H1 (cell line): Measurements from ENCODE around the gene STX11. TPM values are rescaled to one million over a fixed set of nuclear protein-coding genes. Genes with fewer than 3 reads are reported as not detected.

ENCODE experiments used
- CTCF ChIA-PET: fragments of 300-600 bp; sonication (Branson Sonifier 250); formaldehyde crosslinking; loops from one replicate; lab custom pipeline; 2021; ENCODE audit not compliant: partially characterized antibody; lab: Charles Lee
- POLR2A ChIA-PET: fragments of 300-600 bp; sonication (Branson Sonifier 250); formaldehyde crosslinking; loops from one replicate; lab custom pipeline; 2021; ENCODE audit warnings: inconsistent platforms; ENCODE audit not compliant: partially characterized antibody; lab: Charles Lee
- DNase-seq, 2 experiments: peaks; one replicate each; pipeline versions ENCODE4 v3.0.0 to v3.0.0-alpha.2; 2010 to 2022; ENCODE audit warnings: low spot score in 2 of 2, low read depth in 1 of 2, mixed read lengths in 1 of 2
- FAIRE-seq: peaks from 2 replicates; lab custom pipeline; 2011; peaks lifted over from hg19 to GRCh38; lab: Jason Lieb, UNC
- H2AFZ ChIP-seq: 2 replicates; pipeline ENCODE4 v1.8.1; 2012; ENCODE audit warnings: low read length, inconsistent platforms
- H2AK5ac ChIP-seq: 2 replicates; pipeline ENCODE4 v1.6.1; 2013; ENCODE audit warnings: low read depth, low read length
- H2BK120ac ChIP-seq: replicated peaks from 2 replicates; pipeline ENCODE3; 2013; ENCODE audit warnings: low read depth, low read length, inconsistent platforms
- H2BK12ac ChIP-seq: 2 replicates; pipeline ENCODE4 v1.6.1; 2013; ENCODE audit warnings: low read depth, low read length
- H2BK15ac ChIP-seq: 2 replicates; pipeline ENCODE4 v1.6.1; 2013; ENCODE audit warnings: low read length
- H2BK20ac ChIP-seq: 2 replicates; pipeline ENCODE4 v1.6.1; 2013; ENCODE audit warnings: low read length
- H2BK5ac ChIP-seq: 2 replicates; pipeline ENCODE4 v1.6.1; 2013; ENCODE audit warnings: low read depth, low read length
- H3K14ac ChIP-seq: 2 replicates; pipeline ENCODE4 v1.6.1; 2013; ENCODE audit warnings: inconsistent platforms; ENCODE audit not compliant: insufficient read length
- H3K18ac ChIP-seq: 2 replicates; pipeline ENCODE4 v1.6.1; 2013; ENCODE audit warnings: low read length; ENCODE audit errors: extremely low read depth
- H3K23ac ChIP-seq: 2 replicates; pipeline ENCODE4 v1.6.1; 2013; ENCODE audit warnings: inconsistent platforms; ENCODE audit not compliant: insufficient read length
- H3K23me2 ChIP-seq: 2 replicates; pipeline ENCODE4 v1.6.1; 2013; ENCODE audit warnings: low read depth, low read length
- H3K27ac ChIP-seq: 2 replicates; pipeline ENCODE4 v1.6.1; 2011; ENCODE audit warnings: low read depth, low read length, inconsistent platforms
- H3K27me3 ChIP-seq, 4 experiments: replicated peaks in 1 of 4; 1 replicate in 1 of 4; 2 replicates in 3 of 4; pipeline versions ENCODE4 v1.6.1 to v1.8.1; 2011 to 2013; ENCODE audit warnings: low read length in 3 of 4, mild to moderate bottlenecking in 3 of 4, inconsistent platforms in 2 of 4, mixed read lengths in 2 of 4, moderate library complexity in 1 of 4; ENCODE audit not compliant: control insufficient read depth in 3 of 4, insufficient read depth in 3 of 4; ENCODE audit errors: extremely low read depth in 1 of 4
- H3K36me3 ChIP-seq, 4 experiments: 2 replicates each; pipeline versions ENCODE4 v1.6.1 to v1.8.1; 2011 to 2013; ENCODE audit warnings: mild to moderate bottlenecking in 4 of 4, low read length in 3 of 4, moderate library complexity in 2 of 4, control low read depth in 1 of 4, inconsistent platforms in 1 of 4; ENCODE audit not compliant: insufficient read depth in 4 of 4, control insufficient read depth in 2 of 4
- H3K4ac ChIP-seq: replicated peaks from 2 replicates; pipeline ENCODE3; 2013; ENCODE audit warnings: low read length, low read depth, mixed read lengths, inconsistent platforms; ENCODE audit not compliant: insufficient read length
- H3K4me1 ChIP-seq, 4 experiments: replicated peaks in 1 of 4; 1 replicate in 1 of 4; 2 replicates in 3 of 4; pipeline versions ENCODE4 v1.6.1 to v1.8.1; 2011 to 2013; ENCODE audit warnings: low read length in 3 of 4, inconsistent platforms in 2 of 4, mixed read lengths in 1 of 4; ENCODE audit not compliant: insufficient read depth in 4 of 4, control insufficient read depth in 3 of 4
- H3K4me2 ChIP-seq, 2 experiments: 2 replicates each; pipeline versions ENCODE4 v1.6.1 to v1.8.1; 2011 to 2013; ENCODE audit warnings: low read depth in 2 of 2, low read length in 2 of 2, control low read depth in 1 of 2, inconsistent platforms in 1 of 2, mild to moderate bottlenecking in 1 of 2; ENCODE audit not compliant: insufficient read depth in 1 of 2
- H3K4me3 ChIP-seq, 4 experiments: fragments of 200-600, 300-600 bp in 1 of 4; sonication (generic), shearing (Covaris generic), sonication (Bioruptor Twin) in 1 of 4; 2 replicates each; pipeline versions ENCODE4 v1.5.1 to v1.8.1; 2011 to 2016; ENCODE audit warnings: low read length in 4 of 4, low read depth in 3 of 4, control low read depth in 2 of 4, inconsistent platforms in 2 of 4, mild to moderate bottlenecking in 2 of 4, mixed read lengths in 1 of 4, moderate library complexity in 1 of 4; ENCODE audit not compliant: insufficient read depth in 2 of 4; ENCODE audit errors: extremely low read depth in 1 of 4
- H3K56ac ChIP-seq: replicated peaks from 2 replicates; pipeline ENCODE3; 2013; ENCODE audit warnings: low read depth, mild to moderate bottlenecking, mixed read lengths, low read length, inconsistent platforms; ENCODE audit not compliant: insufficient read length
- H3K79me1 ChIP-seq: 2 replicates; pipeline ENCODE4 v1.6.1; 2013; ENCODE audit warnings: low read depth, low read length, control low read depth
- H3K79me2 ChIP-seq, 2 experiments: 2 replicates each; pipeline versions ENCODE4 v1.6.1 to v1.8.1; 2012 to 2013; ENCODE audit warnings: low read length in 2 of 2, mild to moderate bottlenecking in 2 of 2, inconsistent platforms in 1 of 2; ENCODE audit not compliant: insufficient read depth in 2 of 2, control insufficient read depth in 1 of 2
- H3K9ac ChIP-seq, 4 experiments: replicated peaks in 1 of 4; 1 replicate in 1 of 4; 2 replicates in 3 of 4; pipeline versions ENCODE4 v1.6.1 to v1.8.1; 2011 to 2013; ENCODE audit warnings: low read depth in 3 of 4, low read length in 3 of 4, control low read depth in 2 of 4, mild to moderate bottlenecking in 2 of 4, moderate library complexity in 2 of 4, inconsistent platforms in 1 of 4; ENCODE audit errors: extremely low read depth in 1 of 4
- H3K9me3 ChIP-seq, 2 experiments: 2 replicates each; pipeline versions ENCODE4 v1.6.1 to v1.8.1; 2012 to 2013; ENCODE audit warnings: mild to moderate bottlenecking in 2 of 2, moderate library complexity in 2 of 2, control low read depth in 1 of 2, inconsistent platforms in 1 of 2, low read depth in 1 of 2, low read length in 1 of 2, mixed read lengths in 1 of 2; ENCODE audit not compliant: insufficient read depth in 2 of 2
- H4K20me1 ChIP-seq, 2 experiments: replicated peaks in 1 of 2; 2 replicates each; pipeline versions ENCODE3 to v1.8.1; 2011 to 2013; ENCODE audit warnings: inconsistent platforms in 2 of 2, low read length in 2 of 2, mild to moderate bottlenecking in 1 of 2; ENCODE audit not compliant: insufficient read depth in 2 of 2, control insufficient read depth in 1 of 2
- H4K5ac ChIP-seq: 2 replicates; pipeline ENCODE4 v1.6.1; 2013; ENCODE audit warnings: low read length, low read depth, mixed read lengths, inconsistent platforms; ENCODE audit not compliant: insufficient read length
- H4K8ac ChIP-seq: 2 replicates; pipeline ENCODE4 v1.8.0; 2013; ENCODE audit warnings: mild to moderate bottlenecking, moderate library complexity, low read length, inconsistent platforms; ENCODE audit not compliant: insufficient read depth; ENCODE audit errors: extremely low read depth
- H4K91ac ChIP-seq: replicated peaks from 2 replicates; pipeline ENCODE3; 2013; ENCODE audit warnings: low read length, mixed read lengths, inconsistent platforms; ENCODE audit not compliant: insufficient read length
- CBX8 ChIP-seq: fragments of 300-800, 300-1000 bp; sonication (generic); IDR thresholded peaks from 2 replicates; pipeline ENCODE4 v1.7.1; 2016; ENCODE audit warnings: low read depth, low read length, borderline replicate concordance
- GTF2F1 ChIP-seq: IDR thresholded peaks from 2 replicates; pipeline ENCODE4 v1.6.1; 2012; ENCODE audit warnings: low read depth, low read length, improper control_type of control experiment, borderline replicate concordance
- MAFK ChIP-seq: IDR thresholded peaks from 2 replicates; pipeline ENCODE4 v1.6.1; 2012; ENCODE audit warnings: low read depth, mild to moderate bottlenecking, improper control_type of control experiment, low read length
- RAD21 ChIP-seq, 2 experiments: IDR thresholded peaks in 1 of 2; conservative IDR thresholded peaks in 1 of 2; 2 replicates each; pipeline ENCODE4 v1.6.1; 2011; ENCODE audit warnings: low read depth in 2 of 2, low read length in 2 of 2, improper control_type of control experiment in 1 of 2, inconsistent platforms in 1 of 2, mild to moderate bottlenecking in 1 of 2, moderate library complexity in 1 of 2
- SAP30 ChIP-seq: fragments of 300-600 bp; sonication (generic); IDR thresholded peaks from 2 replicates; pipeline ENCODE4 v1.7.1; 2012; ENCODE audit warnings: low read length, moderate library complexity, mild to moderate bottlenecking, inconsistent platforms; ENCODE audit not compliant: insufficient read depth, insufficient replicate concordance
- SIN3A ChIP-seq, 2 experiments: IDR thresholded peaks in 1 of 2; conservative IDR thresholded peaks in 1 of 2; 2 replicates each; pipeline ENCODE4 v1.6.1; 2011 to 2012; ENCODE audit warnings: low read length in 2 of 2, improper control_type of control experiment in 1 of 2, low read depth in 1 of 2, mild to moderate bottlenecking in 1 of 2
- SP2 ChIP-seq: IDR thresholded peaks from 2 replicates; pipeline ENCODE4 v1.6.1; 2012; ENCODE audit warnings: mild to moderate bottlenecking, low read length, inconsistent platforms
- WGBS, 2 experiments: shearing (Covaris generic) in 1 of 2; methylation state at CpG; one replicate each; pipeline versions ENCODE4 v1.1.6 to v1.1.7; 2013 to 2015; ENCODE audit warnings: low lambda C conversion rate in 2 of 2, mixed read lengths in 2 of 2, inconsistent platforms in 1 of 2, low coverage in 1 of 2, missing lambda C conversion rate in 1 of 2; ENCODE audit not compliant: insufficient replicate concordance in 2 of 2, insufficient coverage in 1 of 2, insufficient read length in 1 of 2; ENCODE audit errors: extremely low coverage in 1 of 2, missing lambda C conversion rate in 1 of 2; 5-methylcytosine and 5-hydroxymethylcytosine counted together
- polyA plus RNA-seq, 7 experiments: library from polyadenylated mRNA; depleted of rRNA in 3 of 7; stranded (reverse) in 5 of 7; unstranded in 2 of 7; fragments of >200 nt in 5 of 7; fragments of 200-250 nt in 2 of 7; gene quantifications; 1 replicate in 5 of 7; 2 replicates in 1 of 7; 4 replicates in 1 of 7; pipeline versions ENCODE4 v1.2.1 to v1.2.3, GENCODE V29; 2011 to 2013; ENCODE audit warnings: missing spikeins in 2 of 7, mixed read lengths in 2 of 7
- total RNA-seq: library from RNA; stranded (reverse); fragmentation: NEBNext Ultra II Directional; extraction: Animal tissue kit (Norgen Biotek cat#: 25700); gene quantifications from 2 replicates; pipeline ENCODE4 v1.2.1, GENCODE V29; 2021
- TF ChIP-seq, protein P1 (sequence below), 3 experiments: IDR thresholded peaks; 1 replicate in 2 of 3; 2 replicates in 1 of 3; pipeline versions ENCODE4 v1.5.1 to v1.6.1; 2011; ENCODE audit warnings: low read length in 3 of 3, mild to moderate bottlenecking in 3 of 3, inconsistent platforms in 2 of 3, low read depth in 1 of 3, moderate library complexity in 1 of 3; ENCODE audit not compliant: insufficient read depth in 1 of 3; ENCODE audit errors: control extremely low read depth in 1 of 3
- TF ChIP-seq, protein P2 (sequence below): IDR thresholded peaks from 2 replicates; pipeline ENCODE4 v1.6.1; 2012; ENCODE audit warnings: inconsistent platforms
- TF ChIP-seq, protein P3 (sequence below): IDR thresholded peaks from 2 replicates; pipeline ENCODE4 v1.6.1; 2012; ENCODE audit warnings: inconsistent platforms

The STX11 gene
- total and polyA plus RNA-seq, 2 of the 8 experiments (the other 6 are each of a cell fraction or from before 2014, with no cell fraction given): 0.15 to 0.34 TPM

DNA sequence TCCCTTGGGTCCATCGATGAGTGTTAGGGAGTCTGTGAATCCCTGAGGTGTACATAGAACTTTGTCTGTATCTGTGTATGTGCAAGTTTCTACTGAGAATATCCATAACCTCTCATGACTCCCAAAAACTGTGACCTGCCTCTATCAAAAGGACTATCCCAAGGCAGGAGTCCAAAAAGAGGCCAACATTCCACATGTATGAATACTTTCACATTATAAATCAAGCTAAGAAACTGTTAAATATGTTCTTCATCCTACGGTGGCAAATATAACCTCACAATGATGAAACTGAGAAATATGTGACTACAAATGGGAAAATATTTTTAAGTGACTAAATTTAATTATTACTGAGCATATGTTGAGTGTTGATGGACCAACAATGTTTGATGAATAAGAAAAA, 16.1 kb upstream of the STX11 start:
- H3K79me1 ChIP-seq: no peaks in the 10 kb centered on the region; the same call in 1 of the 2 replicates
- no peak overlapping the region for H3K4ac ChIP-seq
- WGBS, 2 experiments: 97% methylated on average over 2 of the region's 2 CpGs; no CpG with 5 or more reads in 1 of the 2 experiments
- no peak overlapping the region for H3K18ac ChIP-seq
- no peak overlapping the region for H2BK120ac ChIP-seq
- no peaks in the 10 kb centered on the region for H3K9me3 ChIP-seq
- no peaks in the 10 kb centered on the region for H3K23me2 ChIP-seq
- no peak overlapping the region for H3K27ac ChIP-seq
- no peak overlapping the region for H2BK12ac ChIP-seq
- no peak overlapping the region for H4K8ac ChIP-seq
- POLR2A ChIA-PET: no interaction called here
- no peaks in the 10 kb centered on the region for H3K79me2 ChIP-seq
- no peak overlapping the region for H4K91ac ChIP-seq
- DNase-seq (no peak), FAIRE-seq (no peak)
- H3K4me1 ChIP-seq: no peaks in the 10 kb centered on the region
- H3K4me2 ChIP-seq: no peak overlapping the region
- H2BK20ac ChIP-seq: no peak overlapping the region
- no peak overlapping the region for H2BK15ac ChIP-seq
- H3K14ac ChIP-seq: no peak overlapping the region
- H2BK5ac ChIP-seq: no peak overlapping the region
- no peak overlapping the region for H3K9ac ChIP-seq
- H3K36me3 ChIP-seq: no peaks in the 10 kb centered on the region
- H4K20me1 ChIP-seq: no peaks in the 10 kb centered on the region
- H4K5ac ChIP-seq: no peak overlapping the region
- H3K4me3 ChIP-seq: no peak overlapping the region
- H3K56ac ChIP-seq: no peak overlapping the region
- no peak overlapping the region for H2AFZ ChIP-seq
- CTCF ChIA-PET: no interaction called here
- H3K27me3 ChIP-seq: no peaks in the 10 kb centered on the region
- H3K23ac ChIP-seq: no peak overlapping the region
- no peak overlapping the region for H2AK5ac ChIP-seq
- no peak for TF ChIP-seq CBX8
- no peak for TF ChIP-seq MAFK
- TF ChIP-seq, protein P1, sequence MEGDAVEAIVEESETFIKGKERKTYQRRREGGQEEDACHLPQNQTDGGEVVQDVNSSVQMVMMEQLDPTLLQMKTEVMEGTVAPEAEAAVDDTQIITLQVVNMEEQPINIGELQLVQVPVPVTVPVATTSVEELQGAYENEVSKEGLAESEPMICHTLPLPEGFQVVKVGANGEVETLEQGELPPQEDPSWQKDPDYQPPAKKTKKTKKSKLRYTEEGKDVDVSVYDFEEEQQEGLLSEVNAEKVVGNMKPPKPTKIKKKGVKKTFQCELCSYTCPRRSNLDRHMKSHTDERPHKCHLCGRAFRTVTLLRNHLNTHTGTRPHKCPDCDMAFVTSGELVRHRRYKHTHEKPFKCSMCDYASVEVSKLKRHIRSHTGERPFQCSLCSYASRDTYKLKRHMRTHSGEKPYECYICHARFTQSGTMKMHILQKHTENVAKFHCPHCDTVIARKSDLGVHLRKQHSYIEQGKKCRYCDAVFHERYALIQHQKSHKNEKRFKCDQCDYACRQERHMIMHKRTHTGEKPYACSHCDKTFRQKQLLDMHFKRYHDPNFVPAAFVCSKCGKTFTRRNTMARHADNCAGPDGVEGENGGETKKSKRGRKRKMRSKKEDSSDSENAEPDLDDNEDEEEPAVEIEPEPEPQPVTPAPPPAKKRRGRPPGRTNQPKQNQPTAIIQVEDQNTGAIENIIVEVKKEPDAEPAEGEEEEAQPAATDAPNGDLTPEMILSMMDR (IDR thresholded peaks at IDR 0.05; ENCODE audit: control extremely low read depth in 1 of 3, insufficient read depth in 1 of 3, low read depth in 1 of 3, low read length in 3 of 3): no peak
- no peak for TF ChIP-seq SP2
- TF ChIP-seq SAP30: no peak
- no peak for TF ChIP-seq GTF2F1
- TF ChIP-seq, protein P2, sequence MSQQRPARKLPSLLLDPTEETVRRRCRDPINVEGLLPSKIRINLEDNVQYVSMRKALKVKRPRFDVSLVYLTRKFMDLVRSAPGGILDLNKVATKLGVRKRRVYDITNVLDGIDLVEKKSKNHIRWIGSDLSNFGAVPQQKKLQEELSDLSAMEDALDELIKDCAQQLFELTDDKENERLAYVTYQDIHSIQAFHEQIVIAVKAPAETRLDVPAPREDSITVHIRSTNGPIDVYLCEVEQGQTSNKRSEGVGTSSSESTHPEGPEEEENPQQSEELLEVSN: no peak
- no peak for TF ChIP-seq SIN3A (conservative IDR thresholded peaks at IDR 0.05 in 1 of 2, IDR thresholded peaks at IDR 0.05 in 1 of 2; ENCODE audit: low read depth in 1 of 2, low read length in 2 of 2)
- TF ChIP-seq RAD21 (IDR thresholded peaks at IDR 0.05 in 1 of 2, conservative IDR thresholded peaks at IDR 0.05 in 1 of 2; ENCODE audit: low read depth in 2 of 2, low read length in 2 of 2): no peak
- TF ChIP-seq, protein P3, sequence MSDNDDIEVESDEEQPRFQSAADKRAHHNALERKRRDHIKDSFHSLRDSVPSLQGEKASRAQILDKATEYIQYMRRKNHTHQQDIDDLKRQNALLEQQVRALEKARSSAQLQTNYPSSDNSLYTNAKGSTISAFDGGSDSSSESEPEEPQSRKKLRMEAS: no peak
